Articular chondrocyte of knee joint (primary cell): ENCODE results near the gene GOLGB1. TPM values are rescaled to one million over a fixed set of nuclear protein-coding genes. Genes with fewer than 3 reads are reported as not detected.

ENCODE experiments used
- small RNA-seq: library from RNA; depleted of rRNA; stranded (forward); fragments of <200 nt; gene quantifications from one replicate; pipeline ENCODE3, GENCODE V24; 2012
- total RNA-seq: library from RNA; depleted of rRNA; stranded (reverse); fragments of >200 nt; gene quantifications from 2 replicates; pipeline ENCODE4 v1.2.3, GENCODE V29; 2012

The GOLGB1 gene
- 72.7 and 80.9 TPM in 2 replicates for total RNA-seq

GRCh38 chr3:121749276-121750086 lies at the start of gene GOLGB1:
Gene GOLGB1 (minus strand): TSS chr3:121749741. CDS start chr3:121730971, 18,770 bp downstream.

GRCh38 chr3:121660356-121661171 lies 89.0 kb downstream of the GOLGB1 start, which contains the start of gene HCLS1:
Gene HCLS1 (minus strand): TSS chr3:121660903. CDS start chr3:121658347, 2,556 bp downstream.

Small RNA genes within 50 kb of the gene (small RNA-seq; reads per million reads assigned to genes)
- not detected for gene RNU4-62P

Other genes starting within 250 kb of the GOLGB1 start
- 2.5 and 4.5 TPM in 2 replicates for gene POLQ, start 203.8 kb downstream of the GOLGB1 start, total RNA-seq
- gene ARGFX, start 181.8 kb downstream of the GOLGB1 start, total RNA-seq, result not detected in 2 replicates
- not detected in 2 replicates for gene FBXO40, start 156.4 kb downstream of the GOLGB1 start, total RNA-seq
- 4.0 and 6.5 TPM in 2 replicates for gene HCLS1, start 88.8 kb downstream of the GOLGB1 start, total RNA-seq
- 20.1 and 20.9 TPM in 2 replicates for gene IQCB1, start 85.3 kb upstream of the GOLGB1 start, total RNA-seq
- 0.97 and 1.0 TPM in 2 replicates for gene EAF2, start 85.5 kb upstream of the GOLGB1 start, total RNA-seq
- 0.13 and 0.97 TPM in 2 replicates for gene SLC15A2, start 144.7 kb upstream of the GOLGB1 start, total RNA-seq